Activated naive CD4-positive, alpha-beta T cell treated with anti-CD3 and anti-CD28 coated beads, Interleukin-2, amount 10 ng/mL, durations not matched to agents 7 days and 5 days (primary cell): Measurements from ENCODE around the gene LRP2BP.

Experiments
- CTCF ChIA-PET: fragments of 350-600 bp; sonication (Branson Sonifier 250); formaldehyde crosslinking; loops from one replicate; lab custom pipeline; 2021; ENCODE audit warnings: antibody characterized with exemption; lab: Charles Lee
- DNase-seq: peaks from one replicate; pipeline ENCODE4 v3.0.0-alpha.2; 2020
- H3K27ac Mint-ChIP-seq: one replicate; pipeline ENCODE4 v1.8.0; 2021; ENCODE audit warnings: mild to moderate bottlenecking, moderate library complexity, mixed read lengths
- H3K27me3 Mint-ChIP-seq: one replicate; pipeline ENCODE4 v1.8.0; 2021; ENCODE audit warnings: mild to moderate bottlenecking, mixed read lengths
- H3K36me3 Mint-ChIP-seq: one replicate; pipeline ENCODE4 v1.8.0; 2021; ENCODE audit warnings: mixed read lengths
- H3K4me1 Mint-ChIP-seq: one replicate; pipeline ENCODE4 v1.8.0; 2021; ENCODE audit warnings: mixed read lengths
- H3K4me3 Mint-ChIP-seq: one replicate; pipeline ENCODE4 v1.8.0; 2021; ENCODE audit warnings: mild to moderate bottlenecking, moderate library complexity, mixed read lengths
- H3K9me3 Mint-ChIP-seq: one replicate; pipeline ENCODE4 v1.8.0; 2021; ENCODE audit warnings: mixed read lengths

The LRP2BP gene

DNA sequence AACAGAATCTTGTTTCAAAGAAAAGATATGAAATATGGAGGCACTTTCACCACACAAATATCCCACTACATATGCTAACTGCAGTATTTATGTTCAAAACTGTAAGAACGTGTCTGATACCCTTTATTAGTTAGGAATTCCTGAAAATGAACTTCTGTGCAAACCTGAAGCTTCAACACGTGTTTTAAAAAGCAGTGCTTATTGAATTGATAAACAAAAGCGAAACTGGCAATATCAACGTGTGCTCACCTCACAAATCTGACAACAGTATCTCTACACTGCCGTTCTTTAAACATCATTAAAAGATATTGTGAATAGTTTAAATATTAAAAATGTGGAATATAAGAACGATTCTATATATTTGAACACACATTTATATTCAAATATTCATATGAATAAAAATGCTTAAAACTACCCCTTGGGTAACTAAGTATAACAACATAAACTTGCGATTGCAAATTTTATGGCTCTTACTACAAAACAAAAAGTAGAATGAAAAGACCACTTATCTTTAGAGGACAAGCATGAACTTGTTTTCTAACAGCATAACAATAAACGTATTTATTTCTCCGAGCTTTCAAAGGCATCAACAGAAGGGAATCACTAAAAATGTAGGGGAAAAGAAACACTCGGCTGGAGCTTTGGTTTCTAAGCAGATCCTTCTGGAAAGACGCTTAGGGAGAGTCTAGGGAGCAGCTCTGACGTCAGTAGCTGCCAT is at the start of gene LRP2BP:
LRP2BP (minus strand) TSS at position 687 of the 718 bp plus-strand sequence. CDS start 17,738 bp downstream, outside the sequence.
- H3K36me3 Mint-ChIP-seq, result peaks cover 37% of the 10 kb centered on the region
- DNase-seq, result no peak
- peak within 1 kb of the TSS; percentile 94 for H3K4me3 Mint-ChIP-seq
- H3K27ac Mint-ChIP-seq, result peak within 1 kb of the TSS; percentile 99
- H3K9me3 Mint-ChIP-seq, result no peaks in the 10 kb centered on the region
- H3K27me3 Mint-ChIP-seq, result no peaks in the 10 kb centered on the region
- H3K4me1 Mint-ChIP-seq, result peaks cover 53% of the 10 kb centered on the region
- CTCF ChIA-PET, result no interaction called here

DNA sequence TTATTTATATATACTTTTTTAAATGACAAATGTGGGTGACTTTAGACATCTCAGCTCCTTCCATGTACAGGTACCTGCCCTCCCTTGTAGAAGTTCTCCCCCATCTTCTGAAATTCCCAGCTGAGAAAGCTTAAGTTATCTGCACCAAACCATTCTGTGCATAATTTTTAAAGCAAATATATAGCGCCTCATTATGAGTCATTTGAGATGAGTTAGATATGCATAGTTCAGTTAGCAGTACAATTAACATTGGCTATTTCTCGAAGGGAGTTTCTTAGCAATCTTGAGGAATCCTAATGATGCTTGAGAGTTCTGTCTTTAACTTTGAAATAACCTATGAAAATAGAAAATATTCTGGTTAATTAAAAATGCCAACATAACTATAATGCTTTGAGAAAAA is 49.5 kb upstream of the LRP2BP start:
- no peak for DNase-seq
- no peaks in the 10 kb centered on the region for H3K9me3 Mint-ChIP-seq

DNA sequence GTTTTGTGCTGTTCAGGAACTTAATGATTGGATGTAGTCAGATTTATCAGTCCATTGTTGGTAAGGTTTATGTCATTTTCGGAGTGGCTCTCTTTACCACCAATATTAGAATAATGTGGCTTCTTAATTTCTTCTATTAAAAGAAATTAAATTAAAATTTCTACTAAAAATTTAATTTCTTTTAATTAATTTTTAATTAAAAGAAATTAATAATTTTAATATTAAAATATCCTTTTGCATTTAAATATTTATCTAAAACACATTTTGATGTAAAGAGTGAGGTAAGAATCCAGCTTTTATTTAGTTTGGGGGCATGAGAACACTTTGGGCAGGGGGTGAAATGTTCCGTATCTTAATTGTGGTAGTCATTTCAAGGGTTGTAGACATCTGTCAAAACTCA is 45.8 kb upstream of the LRP2BP start:
- no peak overlapping the region for H3K4me3 Mint-ChIP-seq
- no peaks in the 10 kb centered on the region for H3K4me1 Mint-ChIP-seq
- CTCF ChIA-PET, result interaction anchor here (0.8 kb wide), 1 partner anchor 346 kb away, joined by 3 read pairs; no protein-coding TSS in a partner anchor
- no peaks in the 10 kb centered on the region for H3K9me3 Mint-ChIP-seq
- no peak overlapping the region for H3K27ac Mint-ChIP-seq
- H3K36me3 Mint-ChIP-seq, result no peaks in the 10 kb centered on the region
- H3K27me3 Mint-ChIP-seq, result no peaks in the 10 kb centered on the region
- DNase-seq, result no peak

More for the DNA sequence above, 49.5 kb upstream of the LRP2BP start:
- CTCF ChIA-PET, result no interaction called here
- Mint-ChIP-seq H3K4me3 (no peak overlapping the region), H3K36me3 (no peaks in the 10 kb centered on the region), H3K4me1 (no peaks in the 10 kb centered on the region), H3K27me3 (peaks cover 1% of the 10 kb centered on the region), H3K27ac (no peak overlapping the region)

DNA sequence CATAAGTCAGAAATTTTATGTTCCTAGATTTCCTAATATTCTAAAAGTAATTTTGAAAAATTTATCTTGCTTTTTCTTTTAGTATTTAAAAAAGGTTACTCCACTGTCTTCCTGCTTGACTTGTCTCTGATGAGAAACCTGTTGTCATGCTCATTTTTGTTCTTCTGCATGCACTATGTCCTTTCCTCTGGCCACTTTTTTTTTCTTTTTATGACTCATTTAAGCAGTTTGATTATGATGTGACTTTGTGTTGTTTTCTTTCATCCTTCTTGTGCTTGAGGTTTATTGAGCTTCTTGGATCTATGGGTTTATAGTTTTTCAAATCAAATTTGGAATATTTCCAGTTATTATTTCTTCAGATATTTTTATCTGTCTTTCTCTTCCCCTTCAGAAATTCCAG is 42.1 kb upstream of the LRP2BP start:
- Mint-ChIP-seq H3K4me1 (no peaks in the 10 kb centered on the region), H3K27ac (no peak overlapping the region), H3K4me3 (no peak overlapping the region), H3K27me3 (peaks cover 7% of the 10 kb centered on the region), H3K36me3 (no peaks in the 10 kb centered on the region), H3K9me3 (no peaks in the 10 kb centered on the region)
- DNase-seq, result no peak
- CTCF ChIA-PET, result no interaction called here

DNA sequence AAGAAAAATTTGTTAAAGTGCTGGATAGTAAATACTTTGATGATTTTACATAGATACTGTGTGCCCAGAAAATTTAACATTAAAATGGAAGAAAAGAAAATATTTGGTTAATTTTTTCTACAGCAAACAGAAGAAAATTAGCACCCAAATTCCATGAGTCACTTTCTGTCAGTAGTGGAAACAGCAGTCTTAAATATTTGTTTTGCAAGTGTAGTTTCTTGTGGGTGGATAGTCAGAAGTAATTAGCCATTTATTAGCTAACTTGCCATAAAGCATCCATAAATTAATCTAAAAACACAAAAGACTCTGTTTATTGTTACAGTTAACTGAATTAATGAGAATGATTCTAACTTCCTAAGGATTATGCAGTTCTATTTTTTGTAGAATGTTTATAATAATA is 39.7 kb upstream of the LRP2BP start:
- H3K27ac Mint-ChIP-seq, result no peak overlapping the region
- no peaks in the 10 kb centered on the region for H3K36me3 Mint-ChIP-seq
- H3K4me3 Mint-ChIP-seq, result no peak overlapping the region
- CTCF ChIA-PET, result interaction anchor here (1.0 kb wide), 1 partner anchor 297 kb away, joined by 4 read pairs; no protein-coding TSS in a partner anchor
- H3K27me3 Mint-ChIP-seq, result peaks cover 10% of the 10 kb centered on the region
- DNase-seq, result no peak
- H3K4me1 Mint-ChIP-seq, result no peaks in the 10 kb centered on the region
- H3K9me3 Mint-ChIP-seq, result no peaks in the 10 kb centered on the region

DNA sequence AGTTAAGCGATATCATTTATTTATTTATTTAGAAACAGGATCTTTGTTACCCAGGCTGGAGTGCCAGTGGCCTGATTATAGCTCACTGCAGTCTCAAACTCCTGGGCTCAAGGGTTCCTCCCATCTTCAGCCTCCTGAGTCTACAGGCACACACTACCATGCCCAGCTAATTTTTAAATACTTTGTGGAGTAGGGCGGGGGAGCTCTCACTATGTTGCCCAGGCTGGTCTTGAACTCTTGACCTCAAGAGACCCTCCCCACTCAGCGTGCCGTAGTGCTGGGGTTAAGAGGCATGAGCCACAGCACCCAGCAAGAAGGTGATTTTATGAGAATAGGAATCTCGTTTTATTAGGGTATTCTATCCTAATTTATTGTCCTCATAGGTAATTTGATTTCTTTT is 33.9 kb upstream of the LRP2BP start:
- Mint-ChIP-seq H3K36me3 (no peaks in the 10 kb centered on the region), H3K4me1 (peaks cover 11% of the 10 kb centered on the region), H3K9me3 (no peaks in the 10 kb centered on the region), H3K27ac (no peak overlapping the region), H3K4me3 (no peak overlapping the region), H3K27me3 (peaks cover 17% of the 10 kb centered on the region)
- CTCF ChIA-PET, result no interaction called here
- DNase-seq, result no peak

DNA sequence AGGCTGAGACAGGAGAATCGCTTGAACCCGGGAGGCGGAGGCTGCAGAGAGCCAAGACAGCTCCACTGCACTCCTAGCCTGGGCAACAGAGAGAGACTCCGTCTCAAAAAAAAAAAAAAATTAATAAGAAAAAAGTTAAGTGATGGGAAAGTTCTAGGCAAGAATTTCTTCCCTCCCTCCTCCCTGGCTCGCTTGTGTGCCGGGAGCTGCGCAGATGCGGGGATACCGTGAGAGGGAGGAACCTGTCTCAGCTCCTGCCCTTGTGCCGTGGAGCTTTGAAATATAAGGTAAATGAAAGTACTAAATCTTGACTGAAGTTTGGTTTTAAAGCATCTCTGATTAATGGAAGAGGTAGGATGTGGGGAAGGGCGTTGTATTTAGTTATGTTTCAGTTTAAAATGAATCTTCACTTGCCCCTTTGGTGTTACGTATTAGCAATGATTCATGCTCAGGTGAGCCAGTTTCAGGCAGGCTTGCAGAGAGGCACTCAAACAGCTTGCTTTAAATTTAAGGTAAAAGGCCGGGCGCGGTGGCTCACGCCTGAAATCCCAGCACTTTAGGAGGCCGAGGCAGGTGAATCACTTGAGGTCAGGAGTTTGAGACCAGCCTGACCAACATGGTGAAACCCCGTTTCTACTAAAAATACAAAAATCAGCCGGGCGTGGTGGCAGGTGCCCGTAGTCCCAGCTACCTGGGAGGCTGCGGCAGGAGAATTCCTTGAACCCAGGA is 31.4 kb upstream of the LRP2BP start:
- DNase-seq, result no peak
- Mint-ChIP-seq H3K36me3 (peaks cover 3% of the 10 kb centered on the region), H3K27ac (no peak overlapping the region), H3K9me3 (no peaks in the 10 kb centered on the region), H3K4me3 (no peak overlapping the region), H3K4me1 (peaks cover 25% of the 10 kb centered on the region), H3K27me3 (peaks cover 7% of the 10 kb centered on the region)
- CTCF ChIA-PET, result no interaction called here

DNA sequence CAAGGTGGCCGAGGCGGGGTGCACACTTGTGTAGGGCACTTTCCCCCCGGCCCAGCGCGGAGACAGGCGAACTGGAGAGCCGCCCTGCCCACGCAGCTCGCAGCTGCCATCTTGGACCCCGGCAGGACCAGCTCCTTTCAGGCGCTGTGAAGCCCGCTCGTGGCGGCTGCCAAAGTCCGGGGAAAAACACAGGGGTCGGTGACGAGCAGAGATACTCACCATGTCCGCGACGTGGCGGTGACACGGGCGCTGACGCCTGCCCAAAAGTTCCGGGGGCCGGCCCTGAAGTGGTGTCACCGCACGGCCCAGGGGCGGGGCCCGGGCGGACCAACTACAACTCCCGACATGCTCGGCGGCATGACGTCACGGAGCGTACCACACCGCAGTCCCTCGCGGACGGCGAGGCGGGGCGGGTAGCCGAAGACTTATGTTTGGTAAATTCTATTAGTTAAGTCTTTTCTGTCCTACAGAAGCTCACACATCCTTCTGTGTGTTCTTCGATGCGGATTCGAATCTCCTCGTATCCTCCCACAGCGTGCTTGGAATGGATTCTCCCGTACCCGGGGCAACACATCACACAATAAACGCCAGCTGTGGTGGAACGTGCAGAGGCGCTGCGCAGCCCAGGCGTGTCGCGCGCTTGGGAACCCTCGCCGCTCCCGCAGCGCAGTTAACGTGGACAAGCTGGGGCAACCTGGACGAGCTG is 30.1 kb upstream of the LRP2BP start, which contains the start of gene UFSP2:
UFSP2 (minus strand) TSS at position 318 of the 706 bp plus-strand sequence; CDS start at position 222, 96 bp downstream.
- Mint-ChIP-seq H3K4me3 (peak within 1 kb of the TSS; percentile 78), H3K36me3 (peaks cover 14% of the 10 kb centered on the region), H3K9me3 (no peaks in the 10 kb centered on the region), H3K27ac (peak within 1 kb of the TSS; percentile 97), H3K27me3 (peaks cover 7% of the 10 kb centered on the region), H3K4me1 (peaks cover 25% of the 10 kb centered on the region)
- CTCF ChIA-PET, result interaction anchor here (0.6 kb wide), 1 partner anchor 242 kb away, joined by 3 read pairs; no protein-coding TSS in a partner anchor
- peak; percentile 90 for DNase-seq

DNA sequence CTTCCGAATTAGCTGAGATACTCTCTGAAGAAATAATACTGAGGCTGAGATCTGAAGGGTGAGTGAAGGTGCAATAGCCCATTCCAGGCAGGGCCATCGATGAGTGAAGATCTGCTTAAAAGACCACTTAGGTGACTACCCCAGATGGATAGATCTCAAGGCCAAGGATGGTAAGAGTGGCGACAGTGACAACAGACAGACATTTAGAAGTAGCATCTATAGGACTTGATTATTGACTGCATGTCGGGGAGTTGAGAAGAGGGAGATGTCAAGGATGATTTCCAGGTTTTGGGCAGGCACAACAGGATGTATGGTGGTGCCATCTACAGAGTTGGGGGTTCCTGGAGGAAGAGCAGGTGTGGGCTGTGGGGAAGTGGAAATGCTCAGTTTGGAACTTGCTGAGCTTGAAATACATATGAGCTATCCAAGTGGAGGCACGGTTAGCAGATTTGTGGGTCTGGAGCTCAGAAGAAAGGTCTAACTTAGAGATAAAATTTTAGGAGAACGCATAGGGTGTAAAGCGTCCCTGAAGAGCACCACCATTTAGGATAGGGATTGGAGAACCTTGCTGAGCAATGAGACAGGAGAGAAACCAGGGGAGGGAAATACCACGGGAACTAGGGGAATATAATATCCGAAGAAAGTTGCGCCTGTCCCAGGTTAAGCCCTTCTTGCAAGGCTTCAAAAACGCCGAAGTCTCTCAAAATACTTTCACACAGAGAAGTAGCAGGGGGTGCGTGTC is 29.4 kb upstream of the LRP2BP start:
- CTCF ChIA-PET, result interaction anchor here (0.6 to 1.1 kb wide), 3 partner anchors 23 to 1141 kb away, joined by 3 read pairs; no protein-coding TSS in a partner anchor
- Mint-ChIP-seq H3K4me3 (peak overlapping the region; percentile 78), H3K27ac (peak overlapping the region; percentile 97), H3K36me3 (peaks cover 14% of the 10 kb centered on the region), H3K27me3 (peaks cover 7% of the 10 kb centered on the region), H3K4me1 (peaks cover 25% of the 10 kb centered on the region), H3K9me3 (no peaks in the 10 kb centered on the region)
- DNase-seq, result no peak

DNA sequence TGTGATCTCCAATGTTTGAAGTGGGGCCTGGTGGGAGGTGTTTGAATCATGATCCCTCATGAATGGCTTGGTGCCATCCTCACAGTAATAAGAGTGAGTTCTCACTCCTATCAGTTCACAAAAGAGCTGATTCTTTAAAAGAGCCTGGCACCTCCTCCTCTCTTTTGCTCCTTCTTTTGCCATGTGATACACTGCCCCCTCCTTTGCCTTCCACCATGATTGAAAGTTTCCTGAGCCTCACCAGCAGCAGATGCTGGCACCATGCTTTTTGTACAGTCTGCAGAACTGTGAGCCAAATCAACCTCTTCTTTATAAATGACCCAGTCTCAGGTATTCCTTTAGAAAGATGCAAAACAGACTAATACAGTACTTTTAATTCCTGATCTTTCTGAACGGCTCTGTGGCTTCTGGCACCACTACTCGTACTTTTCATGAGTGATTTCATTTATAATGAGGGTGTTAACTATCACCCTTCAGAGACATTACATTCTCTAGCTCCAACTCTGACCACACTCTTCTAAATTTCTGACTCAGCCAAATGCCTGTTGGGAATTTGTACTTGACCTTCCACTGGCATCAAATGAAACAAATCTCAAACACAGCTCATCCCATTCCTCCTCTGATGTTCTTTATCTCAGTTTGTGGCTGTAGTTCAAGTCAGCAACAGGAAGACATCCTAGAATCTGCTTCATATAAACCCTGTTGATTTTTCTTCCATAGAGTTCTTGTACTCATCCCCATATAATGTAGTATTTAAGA is 25.8 kb upstream of the LRP2BP start:
- peaks cover 3% of the 10 kb centered on the region for H3K27me3 Mint-ChIP-seq
- no peaks in the 10 kb centered on the region for H3K9me3 Mint-ChIP-seq
- no peak overlapping the region for H3K27ac Mint-ChIP-seq
- CTCF ChIA-PET, result no interaction called here
- peaks cover 28% of the 10 kb centered on the region for H3K36me3 Mint-ChIP-seq
- H3K4me3 Mint-ChIP-seq, result no peak overlapping the region
- peaks cover 25% of the 10 kb centered on the region for H3K4me1 Mint-ChIP-seq
- no peak for DNase-seq

DNA sequence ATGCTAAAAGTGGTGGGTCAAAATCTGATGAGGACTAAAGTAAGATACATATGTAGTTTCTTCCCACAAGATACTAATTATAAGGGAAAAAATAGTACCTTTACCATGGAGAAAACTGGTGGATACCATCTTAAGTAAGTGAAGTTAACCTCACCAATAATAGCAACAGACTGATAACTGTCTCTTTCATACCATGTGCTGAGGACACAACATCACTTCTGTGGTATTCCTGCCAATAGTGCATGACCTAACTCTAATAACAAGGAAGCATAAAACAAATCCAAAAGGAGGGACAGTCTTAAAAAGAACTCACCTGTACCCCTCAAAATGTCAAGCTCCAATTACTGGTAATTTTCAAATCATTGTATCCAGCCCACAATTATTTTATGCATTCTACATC is 21.2 kb upstream of the LRP2BP start:
- no peak for DNase-seq
- CTCF ChIA-PET, result no interaction called here
- Mint-ChIP-seq H3K27me3 (no peaks in the 10 kb centered on the region), H3K9me3 (no peaks in the 10 kb centered on the region), H3K4me1 (no peaks in the 10 kb centered on the region), H3K27ac (no peak overlapping the region), H3K36me3 (peaks cover 31% of the 10 kb centered on the region), H3K4me3 (no peak overlapping the region)

DNA sequence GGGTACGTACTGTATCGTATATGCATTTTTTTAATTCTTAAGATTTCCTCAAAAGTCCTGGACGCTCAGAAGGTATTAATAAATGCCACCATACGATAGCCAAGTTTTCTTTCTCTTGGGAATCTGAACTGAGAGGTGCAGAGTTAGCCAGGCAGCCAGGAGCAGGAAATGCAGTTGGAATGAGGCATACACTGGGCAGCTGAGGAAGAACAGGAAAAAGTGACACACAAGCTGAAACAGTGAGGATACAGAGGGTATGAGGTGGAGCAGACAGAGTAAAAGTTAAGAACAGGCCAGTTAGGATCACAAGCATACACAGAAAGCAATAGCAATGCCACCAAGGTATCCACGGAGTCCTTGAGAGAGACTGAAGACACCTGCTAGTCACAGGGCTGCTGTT is 16.7 kb upstream of the LRP2BP start:
- Mint-ChIP-seq H3K4me3 (no peak overlapping the region), H3K27ac (no peak overlapping the region), H3K27me3 (no peaks in the 10 kb centered on the region), H3K9me3 (no peaks in the 10 kb centered on the region), H3K4me1 (no peaks in the 10 kb centered on the region), H3K36me3 (peaks cover 24% of the 10 kb centered on the region)
- CTCF ChIA-PET, result no interaction called here
- no peak for DNase-seq

DNA sequence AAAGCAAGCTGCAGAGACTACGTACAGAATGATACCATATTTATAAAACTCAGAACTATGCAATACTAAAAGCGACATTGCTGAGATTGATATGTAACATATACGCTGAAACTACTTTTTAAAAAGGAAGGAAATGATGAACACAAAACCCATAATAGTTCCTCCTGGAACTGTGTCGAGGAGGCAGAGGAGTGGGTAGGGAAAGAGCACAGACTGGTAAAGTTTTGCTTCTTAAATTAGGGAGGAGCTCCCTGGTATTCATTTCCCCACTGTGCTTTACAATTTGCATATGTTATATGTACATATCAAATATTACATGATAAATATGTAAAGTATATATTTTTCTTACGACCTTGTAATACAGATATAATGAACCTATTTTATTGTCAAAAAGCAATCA is 16.1 kb upstream of the LRP2BP start:
- Mint-ChIP-seq H3K9me3 (no peaks in the 10 kb centered on the region), H3K27me3 (no peaks in the 10 kb centered on the region), H3K27ac (no peak overlapping the region), H3K4me1 (no peaks in the 10 kb centered on the region), H3K4me3 (no peak overlapping the region), H3K36me3 (peaks cover 20% of the 10 kb centered on the region)
- no peak for DNase-seq
- CTCF ChIA-PET, result no interaction called here
